Fibroblast of gingiva (primary cell): ENCODE results near the gene PDCD2L.
"Not testable (repeated sequence)": the region's sequence is repeated elsewhere in the genome, so short reads cannot be mapped to it uniquely, and the experiment has no call there.

ENCODE experiments used
- DNase-seq: peaks from one replicate; pipeline ENCODE4 v3.0.0-alpha.2; 2011; ENCODE audit warnings: low read depth

The PDCD2L gene, protein sequence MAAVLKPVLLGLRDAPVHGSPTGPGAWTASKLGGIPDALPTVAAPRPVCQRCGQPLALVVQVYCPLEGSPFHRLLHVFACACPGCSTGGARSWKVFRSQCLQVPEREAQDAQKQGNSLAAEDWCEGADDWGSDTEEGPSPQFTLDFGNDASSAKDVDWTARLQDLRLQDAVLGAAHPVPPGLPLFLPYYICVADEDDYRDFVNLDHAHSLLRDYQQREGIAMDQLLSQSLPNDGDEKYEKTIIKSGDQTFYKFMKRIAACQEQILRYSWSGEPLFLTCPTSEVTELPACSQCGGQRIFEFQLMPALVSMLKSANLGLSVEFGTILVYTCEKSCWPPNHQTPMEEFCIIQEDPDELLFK

DNA sequence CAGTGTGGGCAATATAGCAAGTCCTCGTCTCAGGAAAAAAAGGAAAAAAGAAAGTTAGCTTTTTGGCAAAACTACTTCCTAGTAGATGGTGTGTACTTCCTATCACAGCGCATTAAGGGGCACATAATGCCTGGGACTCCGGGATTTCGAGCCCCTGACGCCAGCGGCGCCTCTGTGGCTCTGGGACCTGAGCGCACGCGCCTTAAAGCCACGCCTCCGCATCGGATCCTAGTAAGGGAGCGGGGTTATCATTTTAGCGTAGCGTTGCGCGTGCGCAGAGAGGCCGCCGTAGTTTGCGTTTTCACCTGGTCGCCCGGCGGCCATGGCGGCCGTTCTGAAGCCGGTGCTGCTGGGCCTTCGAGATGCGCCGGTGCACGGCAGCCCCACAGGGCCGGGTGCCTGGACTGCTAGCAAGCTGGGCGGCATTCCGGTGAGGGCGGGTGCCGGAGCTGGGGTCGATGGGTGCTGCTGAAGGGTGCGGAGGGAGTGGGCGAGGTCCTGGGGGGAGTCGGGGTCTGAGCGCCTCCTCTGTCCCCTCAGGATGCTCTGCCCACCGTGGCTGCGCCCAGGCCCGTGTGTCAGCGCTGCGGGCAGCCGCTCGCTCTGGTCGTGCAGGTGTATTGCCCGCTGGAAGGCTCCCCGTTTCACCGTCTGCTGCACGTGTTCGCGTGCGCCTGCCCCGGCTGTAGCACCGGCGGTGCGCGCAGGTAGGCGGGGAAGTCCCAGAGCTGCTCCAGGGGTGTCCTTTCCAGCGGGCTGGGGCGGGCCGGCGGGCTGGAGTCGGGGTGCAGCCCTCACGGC lies at the start of gene PDCD2L:
PDCD2L (plus strand) TSS at position 291 of the 801 bp plus-strand sequence; CDS start at position 323, 32 bp downstream.
- DNase-seq: peak; percentile 81

- no peak for DNase-seq
Measured at GRCh38 chr19:34355201-34355600, 49.0 kb upstream of the PDCD2L start.

DNA sequence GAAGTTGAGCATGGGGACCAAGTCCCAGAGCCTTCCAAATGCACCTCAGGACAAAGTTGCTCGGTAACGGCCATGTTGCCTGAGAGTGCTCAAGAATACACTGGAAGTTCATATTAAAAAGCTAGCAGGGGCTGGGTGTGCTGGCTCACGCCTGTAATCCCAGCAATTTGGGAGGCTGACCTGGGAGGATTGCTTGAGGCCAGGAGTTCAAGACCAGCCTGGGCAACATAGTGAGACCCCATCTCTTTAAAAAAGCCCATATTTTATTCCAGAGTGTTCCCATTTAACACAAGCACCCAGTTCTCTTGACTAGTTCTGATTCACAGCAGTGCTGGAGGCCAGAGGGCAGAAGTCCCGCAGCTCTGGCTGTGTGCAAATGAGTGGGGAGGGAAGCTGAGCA lies 47.3 kb upstream of the PDCD2L start:
- DNase-seq: no peak

DNA sequence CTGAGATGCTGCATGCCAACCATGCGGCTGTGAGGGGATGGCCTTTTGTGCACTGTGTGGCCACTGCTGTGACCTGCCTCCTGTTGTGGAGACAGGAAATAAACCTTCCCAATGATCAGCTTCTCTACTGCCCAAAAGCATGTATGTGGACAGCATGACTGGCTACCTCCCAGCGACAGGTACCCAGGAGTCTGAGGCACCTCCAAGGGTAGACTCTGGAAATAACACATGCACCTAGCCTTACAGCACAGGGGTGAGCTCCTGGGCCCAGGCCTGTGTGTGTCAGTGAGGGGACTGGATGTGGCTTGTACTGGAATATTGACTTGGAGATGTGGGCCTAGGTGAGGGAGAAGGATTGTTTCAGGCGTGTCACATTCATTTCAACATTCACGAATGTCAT lies 46.8 kb upstream of the PDCD2L start:
- DNase-seq: no peak

DNA sequence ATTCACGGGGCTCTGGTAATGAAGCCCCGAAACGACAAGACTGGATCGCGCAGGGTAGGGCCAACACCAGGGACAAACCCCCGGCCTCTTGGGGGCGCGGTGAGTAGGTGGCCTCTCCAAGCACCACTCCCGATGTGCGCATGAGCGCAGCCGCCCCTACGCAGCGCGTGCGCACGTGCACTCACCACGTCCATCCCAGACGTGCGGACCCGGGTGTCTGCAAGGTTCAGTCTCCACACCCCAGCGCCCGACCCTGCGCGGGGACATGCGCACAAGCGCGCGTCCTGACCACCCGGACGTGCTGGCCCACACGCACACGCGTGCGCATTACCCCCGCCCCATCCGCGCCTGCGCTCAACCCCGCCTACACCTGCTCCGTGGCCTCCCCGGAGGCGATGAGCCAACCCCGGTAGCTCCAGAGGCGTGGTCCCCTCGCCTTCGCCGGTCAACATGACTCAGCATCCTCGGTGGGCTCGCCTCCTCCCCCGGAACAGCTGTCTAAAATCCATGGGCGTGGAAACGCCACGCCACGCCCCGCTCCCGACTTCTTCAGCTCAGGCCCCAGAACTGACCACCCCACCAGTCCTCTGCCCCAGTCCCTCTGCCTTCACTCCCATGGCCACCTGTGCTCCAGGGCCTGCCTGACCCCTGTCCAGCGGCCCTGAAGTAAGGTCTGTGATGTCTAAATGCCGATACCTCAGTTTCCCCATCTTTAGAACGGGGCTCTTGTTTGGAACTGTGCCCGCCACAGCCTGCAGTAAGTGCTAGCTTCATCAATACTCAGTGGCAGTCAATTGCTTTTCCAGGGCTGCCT lies 44.9 kb upstream of the PDCD2L start:
- DNase-seq: peak; percentile 96

- DNase-seq: no peak
Measured at GRCh38 chr19:34359954-34360315, 44.3 kb upstream of the PDCD2L start.

- DNase-seq: no peak
Measured at GRCh38 chr19:34360354-34360909, 43.8 kb upstream of the PDCD2L start.

- DNase-seq: no peak
Measured at GRCh38 chr19:34362679-34363069, 41.5 kb upstream of the PDCD2L start.

DNA sequence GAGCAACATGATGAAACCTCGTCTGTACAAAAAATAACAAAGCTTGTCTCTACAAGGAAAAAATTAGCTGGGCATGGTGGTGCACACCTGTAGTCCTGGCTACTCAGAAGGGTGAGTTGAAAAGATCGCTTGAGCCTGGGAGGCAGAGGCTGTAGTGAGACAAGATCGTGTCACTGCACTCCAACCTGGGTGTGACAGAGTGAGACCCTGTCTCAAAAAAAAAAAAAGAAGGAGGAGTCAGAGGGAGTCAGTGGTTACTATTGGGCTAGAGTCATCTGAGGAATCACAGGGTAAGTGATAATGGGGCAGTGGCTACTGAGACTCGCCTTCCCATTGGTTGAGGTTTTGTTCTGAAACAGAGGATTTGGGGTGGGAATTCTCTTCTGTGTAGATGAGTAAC lies 41.1 kb upstream of the PDCD2L start:
- DNase-seq: no peak

- DNase-seq: no peak
Measured at GRCh38 chr19:34363930-34364329, 40.3 kb upstream of the PDCD2L start.

- DNase-seq: no peak
Measured at GRCh38 chr19:34364462-34364829, 39.8 kb upstream of the PDCD2L start.

- peak; percentile 35 for DNase-seq
Measured at GRCh38 chr19:34364830-34365462, 39.3 kb upstream of the PDCD2L start, which contains the start of gene GPI. TSS of gene GPI (plus strand) at chr19:34365196. CDS start at chr19:34365267, 71 bp downstream.

DNA sequence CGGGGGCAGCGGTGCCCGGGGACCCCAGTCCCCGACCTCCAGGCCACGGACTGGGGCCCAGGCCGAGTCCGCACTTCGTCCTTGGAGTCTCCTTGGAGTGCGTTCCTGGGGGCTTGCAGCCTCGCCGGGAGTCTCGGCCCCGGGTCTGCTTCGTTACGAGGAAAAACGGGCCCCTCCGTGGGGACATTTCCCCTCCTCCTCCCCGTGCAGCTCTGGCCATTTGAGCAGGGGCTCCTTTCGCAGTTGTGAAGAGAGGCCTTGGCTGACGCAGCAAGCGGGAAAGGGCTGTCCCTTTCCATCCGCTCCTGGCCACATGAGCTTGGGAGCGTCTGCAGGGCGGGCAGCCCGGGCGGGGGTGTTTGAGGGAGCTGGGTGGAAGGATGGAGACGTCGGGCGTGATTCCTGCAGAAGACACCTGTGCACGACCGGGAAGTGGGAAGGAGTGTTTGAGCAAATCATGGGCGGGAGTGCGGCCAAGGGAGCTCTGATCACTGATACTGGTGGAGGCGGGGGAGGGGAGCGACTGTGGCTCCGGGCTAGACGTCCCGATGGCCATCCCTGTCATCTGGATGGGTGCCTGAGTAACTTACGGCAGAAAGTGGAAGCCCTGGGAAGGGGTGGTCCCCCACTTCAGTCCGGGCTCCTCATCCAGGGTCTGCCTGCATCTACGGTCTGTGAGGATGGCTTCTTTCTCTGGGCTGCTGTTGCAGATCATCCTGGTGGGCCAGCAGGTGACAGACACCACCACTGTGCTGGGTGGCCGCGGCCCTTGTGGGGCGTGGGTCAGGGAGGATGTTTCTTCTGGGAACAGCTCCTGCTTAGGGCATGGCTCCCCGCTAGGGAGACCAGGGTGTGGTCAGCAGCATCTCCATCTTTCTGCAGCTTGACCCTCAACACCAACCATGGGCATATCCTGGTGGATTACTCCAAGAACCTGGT lies 38.5 kb upstream of the PDCD2L start:
- DNase-seq: peak; percentile 39

DNA sequence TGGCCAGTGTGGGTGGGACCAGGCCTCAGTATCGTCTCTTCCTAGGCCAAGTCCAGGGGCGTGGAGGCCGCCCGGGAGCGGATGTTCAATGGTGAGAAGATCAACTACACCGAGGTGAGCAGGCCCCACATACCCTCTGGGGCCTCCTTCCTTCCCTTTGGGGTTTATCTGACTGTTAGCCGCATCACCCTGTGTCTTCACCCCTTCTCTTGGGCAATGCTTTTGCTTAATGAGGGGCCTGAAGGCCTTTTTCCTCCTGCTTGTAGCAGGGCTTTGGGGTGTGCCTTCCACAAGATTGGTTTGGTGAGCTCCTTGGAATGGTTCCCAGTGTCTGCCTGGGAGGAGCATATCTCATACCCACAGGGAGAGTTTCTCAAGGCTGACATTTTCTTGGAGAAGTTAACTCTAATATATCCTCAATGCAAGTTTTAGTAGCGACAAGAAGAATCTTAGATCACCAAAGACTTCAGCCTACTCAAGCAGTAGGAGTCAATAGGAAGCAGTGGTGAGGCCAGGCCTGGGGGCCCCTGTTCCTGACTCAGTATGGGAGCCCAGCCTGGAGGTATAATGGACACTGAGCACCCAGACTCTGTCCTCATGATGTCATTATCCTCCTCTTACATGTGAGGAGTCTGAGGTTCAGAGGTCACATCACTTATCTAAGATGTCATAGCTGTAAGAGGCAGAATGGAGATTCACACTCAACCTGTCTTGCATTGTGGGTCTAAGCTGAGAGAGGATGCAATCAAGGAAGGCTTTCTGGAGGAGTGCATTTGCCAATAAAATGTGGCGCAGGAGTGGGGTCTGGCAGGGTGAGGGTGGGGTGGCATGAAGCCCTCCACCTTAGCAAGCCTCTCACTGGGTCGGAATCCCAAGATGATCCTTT lies 37.2 kb upstream of the PDCD2L start:
- peak; percentile 82 for DNase-seq

GRCh38 chr19:34367624-34367957 lies 36.6 kb upstream of the PDCD2L start:
- DNase-seq: no peak

DNA sequence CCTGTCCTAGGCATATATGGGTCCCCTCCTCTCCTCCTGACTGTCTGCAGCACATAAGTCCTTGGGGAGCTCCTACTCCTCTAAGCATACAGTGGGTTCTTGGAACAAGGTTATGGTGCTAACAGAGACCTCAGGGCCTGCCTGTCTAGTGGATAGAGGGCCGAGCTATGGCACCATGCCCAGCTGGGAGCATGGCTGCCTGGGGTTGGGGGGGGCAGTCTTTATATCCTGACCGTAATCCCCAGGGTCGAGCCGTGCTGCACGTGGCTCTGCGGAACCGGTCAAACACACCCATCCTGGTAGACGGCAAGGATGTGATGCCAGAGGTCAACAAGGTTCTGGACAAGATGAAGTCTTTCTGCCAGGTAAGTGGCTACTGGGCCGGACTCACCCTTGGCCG lies 35.9 kb upstream of the PDCD2L start:
- DNase-seq: no peak

GRCh38 chr19:34369166-34369565 lies 35.0 kb upstream of the PDCD2L start:
- not testable (repeated sequence) for DNase-seq

DNA sequence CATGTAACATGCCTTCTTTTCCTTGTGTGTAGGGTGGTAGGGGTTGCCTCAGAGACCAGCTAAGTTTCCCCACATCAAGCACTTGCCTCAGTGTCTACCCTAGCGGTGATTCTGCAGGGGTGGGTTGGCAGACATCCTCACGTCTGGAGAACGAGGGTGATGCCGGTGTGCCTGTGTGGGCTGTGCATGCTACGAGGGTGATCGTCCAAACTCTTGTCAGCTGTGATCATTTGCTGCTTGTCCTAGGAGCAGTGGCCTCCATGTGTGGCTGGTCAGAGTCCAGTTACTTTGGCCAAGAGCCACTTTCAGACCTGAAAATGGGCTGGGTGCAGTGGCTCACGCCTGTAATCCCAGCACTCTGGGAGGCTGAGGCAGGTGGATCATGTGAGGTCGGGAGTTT lies 34.1 kb upstream of the PDCD2L start:
- no peak for DNase-seq

DNA sequence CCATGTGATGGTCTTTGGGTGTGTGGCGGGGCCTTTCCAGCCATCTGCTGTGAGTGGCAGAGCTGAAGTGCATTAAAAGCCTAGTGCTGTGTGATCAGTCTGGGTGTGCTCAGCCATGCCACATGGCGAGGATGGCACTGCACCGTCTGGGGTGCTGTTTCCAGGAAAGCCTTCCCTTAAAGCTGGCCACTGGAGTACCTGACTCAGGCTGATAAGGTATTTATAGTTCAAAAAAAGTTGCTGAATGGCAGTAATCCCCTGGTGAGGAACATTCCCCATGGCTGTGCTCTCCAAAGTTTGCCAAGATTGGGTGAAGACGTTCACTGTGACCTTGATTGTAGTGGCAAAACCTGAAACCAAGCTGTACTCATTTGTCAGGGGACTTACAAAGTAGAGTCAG lies 33.2 kb upstream of the PDCD2L start:
- DNase-seq: no peak
